A549 (cell line): ENCODE measurements around the gene GPATCH2.

Experiments
- CHD2 ChIP-seq: fragments of 150-350 bp; IDR thresholded peaks from 2 replicates; pipeline ENCODE4 v1.6.1; 2014; ENCODE audit warnings: low read length; ENCODE audit not compliant: partially characterized antibody
- POLR2A ChIP-seq: IDR thresholded peaks from 2 replicates; pipeline ENCODE4 v1.6.1; 2012; ENCODE audit warnings: mild to moderate bottlenecking, low read length
- TF ChIP-seq, protein P1 (sequence below): fragments of >200 bp; sonication (Bioruptor Twin); formaldehyde crosslinking; IDR thresholded peaks from 3 replicates; pipeline ENCODE4 v1.5.1; 2016

DNA sequence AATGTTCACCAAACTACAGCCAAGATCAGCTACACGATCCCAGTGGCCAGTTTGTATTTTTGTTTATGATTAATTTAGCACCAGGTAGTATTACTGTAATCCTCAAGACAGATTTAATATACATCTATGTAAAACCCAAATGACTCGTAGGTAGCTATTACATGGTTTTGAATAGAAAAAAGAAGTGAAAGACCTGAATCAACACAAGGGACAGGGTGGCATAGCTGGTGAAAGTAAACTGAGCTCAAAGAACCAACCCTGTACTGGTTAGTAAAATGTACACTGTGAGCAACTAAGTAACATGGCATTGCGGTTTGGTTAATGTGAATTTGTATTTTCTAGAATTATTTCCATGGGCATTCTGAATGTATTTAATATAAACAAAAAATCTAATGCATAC, 8.8 kb downstream of the GPATCH2 start:
- TF ChIP-seq POLR2A, result no peak
- TF ChIP-seq, protein P1, sequence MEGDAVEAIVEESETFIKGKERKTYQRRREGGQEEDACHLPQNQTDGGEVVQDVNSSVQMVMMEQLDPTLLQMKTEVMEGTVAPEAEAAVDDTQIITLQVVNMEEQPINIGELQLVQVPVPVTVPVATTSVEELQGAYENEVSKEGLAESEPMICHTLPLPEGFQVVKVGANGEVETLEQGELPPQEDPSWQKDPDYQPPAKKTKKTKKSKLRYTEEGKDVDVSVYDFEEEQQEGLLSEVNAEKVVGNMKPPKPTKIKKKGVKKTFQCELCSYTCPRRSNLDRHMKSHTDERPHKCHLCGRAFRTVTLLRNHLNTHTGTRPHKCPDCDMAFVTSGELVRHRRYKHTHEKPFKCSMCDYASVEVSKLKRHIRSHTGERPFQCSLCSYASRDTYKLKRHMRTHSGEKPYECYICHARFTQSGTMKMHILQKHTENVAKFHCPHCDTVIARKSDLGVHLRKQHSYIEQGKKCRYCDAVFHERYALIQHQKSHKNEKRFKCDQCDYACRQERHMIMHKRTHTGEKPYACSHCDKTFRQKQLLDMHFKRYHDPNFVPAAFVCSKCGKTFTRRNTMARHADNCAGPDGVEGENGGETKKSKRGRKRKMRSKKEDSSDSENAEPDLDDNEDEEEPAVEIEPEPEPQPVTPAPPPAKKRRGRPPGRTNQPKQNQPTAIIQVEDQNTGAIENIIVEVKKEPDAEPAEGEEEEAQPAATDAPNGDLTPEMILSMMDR, result no peak
- TF ChIP-seq CHD2, result no peak
